ENCODE data around the gene MCF2L2.
A peak's percentile ranks its signal among the peaks of the same experiment; 100 is the strongest.

Gene MCF2L2

GRCh38 chr3:183293966-183294365 is 134.5 kb downstream of the MCF2L2 start:
- TF ChIP-seq CTCF (IDR thresholded peaks at IDR 0.05; ENCODE audit: low read depth, low read length, missing control alignments): no peak
- DNase-seq (ENCODE audit: low read depth): no peak
- in situ Hi-C loops (cut with HindIII; ENCODE audit: low sequenced_read_pairs): no loop called here
- H3K4me3 ChIP-seq (ENCODE audit: low read depth, low read length): no peak overlapping the region

GRCh38 chr3:183291497-183292031 is 136.9 kb downstream of the MCF2L2 start:
- no peak for TF ChIP-seq CTCF (IDR thresholded peaks at IDR 0.05; ENCODE audit: low read depth, low read length, missing control alignments)
- peak; percentile 68 for DNase-seq (ENCODE audit: low read depth)
- in situ Hi-C loops (cut with HindIII; ENCODE audit: low sequenced_read_pairs): no loop called here
- no peak overlapping the region for H3K4me3 ChIP-seq (ENCODE audit: low read depth, low read length)

GRCh38 chr3:183290216-183290615 is 138.2 kb downstream of the MCF2L2 start:
- in situ Hi-C loops (cut with HindIII; ENCODE audit: low sequenced_read_pairs): no loop called here
- no peak overlapping the region for H3K4me3 ChIP-seq (ENCODE audit: low read depth, low read length)
- DNase-seq (ENCODE audit: low read depth): no peak
- TF ChIP-seq CTCF (IDR thresholded peaks at IDR 0.05; ENCODE audit: low read depth, low read length, missing control alignments): no peak

GRCh38 chr3:183288117-183288516 is 140.3 kb downstream of the MCF2L2 start:
- no peak overlapping the region for H3K4me3 ChIP-seq (ENCODE audit: low read depth, low read length)
- no peak for TF ChIP-seq CTCF (IDR thresholded peaks at IDR 0.05; ENCODE audit: low read depth, low read length, missing control alignments)
- no peak for DNase-seq (ENCODE audit: low read depth)
- in situ Hi-C loops (cut with HindIII; ENCODE audit: low sequenced_read_pairs): no loop called here

GRCh38 chr3:183287301-183287971 is 141.0 kb downstream of the MCF2L2 start:
- H3K4me3 ChIP-seq (ENCODE audit: low read depth, low read length): no peak overlapping the region
- peak; percentile 93 for DNase-seq (ENCODE audit: low read depth)
- no peak for TF ChIP-seq CTCF (IDR thresholded peaks at IDR 0.05; ENCODE audit: low read depth, low read length, missing control alignments)
- in situ Hi-C loops (cut with HindIII; ENCODE audit: low sequenced_read_pairs): no loop called here

GRCh38 chr3:183285828-183286457 is 142.5 kb downstream of the MCF2L2 start:
- in situ Hi-C loops (cut with HindIII; ENCODE audit: low sequenced_read_pairs): no loop called here
- no peak for TF ChIP-seq CTCF (IDR thresholded peaks at IDR 0.05; ENCODE audit: low read depth, low read length, missing control alignments)
- no peak overlapping the region for H3K4me3 ChIP-seq (ENCODE audit: low read depth, low read length)
- peak; percentile 96 for DNase-seq (ENCODE audit: low read depth)

Data from astrocyte of the cerebellum (primary cell).